HG03175 (cell line): ENCODE data around the gene MAN2B2.

Source experiments
- ATAC-seq: cut with Tn5 transposase; IDR thresholded peaks from one replicate; pipeline ENCODE4 v1.9.1; 2021; ENCODE audit warnings: mild to moderate bottlenecking, moderate library complexity; ENCODE audit not compliant: unreplicated experiment

The MAN2B2 gene

GRCh38 chr4:6592804-6593563, 18.0 kb downstream of the MAN2B2 start:
- ATAC-seq: no peak

GRCh38 chr4:6594341-6594740, 19.4 kb downstream of the MAN2B2 start:
- no peak for ATAC-seq

- no peak for ATAC-seq
Observed at GRCh38 chr4:6594826-6595355, 19.9 kb downstream of the MAN2B2 start.

- no peak for ATAC-seq
Observed at GRCh38 chr4:6595897-6596537, 21.0 kb downstream of the MAN2B2 start.

- no peak for ATAC-seq
Observed at GRCh38 chr4:6596948-6597347, 22.0 kb downstream of the MAN2B2 start.

- ATAC-seq: no peak
Observed at GRCh38 chr4:6598127-6598526, 23.1 kb downstream of the MAN2B2 start.

GRCh38 chr4:6598641-6599040, 23.7 kb downstream of the MAN2B2 start:
- no peak for ATAC-seq

- no peak for ATAC-seq
Observed at GRCh38 chr4:6601661-6602250, 26.8 kb downstream of the MAN2B2 start.

- ATAC-seq: no peak
Observed at GRCh38 chr4:6602289-6602688, 27.3 kb downstream of the MAN2B2 start.

- no peak for ATAC-seq
Observed at GRCh38 chr4:6603128-6603527, 28.1 kb downstream of the MAN2B2 start.

- no peak for ATAC-seq
Observed at GRCh38 chr4:6605114-6605513, 30.1 kb downstream of the MAN2B2 start.

GRCh38 chr4:6605605-6606004, 30.6 kb downstream of the MAN2B2 start:
- no peak for ATAC-seq

GRCh38 chr4:6606465-6607235, 31.7 kb downstream of the MAN2B2 start:
- no peak for ATAC-seq

- no peak for ATAC-seq
Observed at GRCh38 chr4:6607368-6608055, 32.5 kb downstream of the MAN2B2 start.

GRCh38 chr4:6608758-6609414, 33.9 kb downstream of the MAN2B2 start:
- ATAC-seq: no peak

GRCh38 chr4:6609415-6610079, 34.6 kb downstream of the MAN2B2 start:
- no peak for ATAC-seq

GRCh38 chr4:6610856-6611430, 36.0 kb downstream of the MAN2B2 start:
- ATAC-seq: no peak

- ATAC-seq: no peak
Observed at GRCh38 chr4:6612961-6613675, 38.1 kb downstream of the MAN2B2 start.
